HG02973 (cell line): ENCODE measurements around the gene ACOT12.
"Not testable (repeated sequence)": the region's sequence is repeated elsewhere in the genome, so short reads cannot be mapped to it uniquely, and the experiment has no call there.

Experiments used
- ATAC-seq: cut with Tn5 transposase; IDR thresholded peaks from one replicate; pipeline ENCODE4 v1.9.1; 2021; ENCODE audit warnings: moderate library complexity; ENCODE audit not compliant: unreplicated experiment

The ACOT12 gene

GRCh38 chr5:81345411-81346003 lies 48.4 kb downstream of the ACOT12 start:
- ATAC-seq = no peak

- no peak for ATAC-seq
Observed at GRCh38 chr5:81344736-81345135, 49.2 kb downstream of the ACOT12 start.

GRCh38 chr5:81338213-81338612 lies 55.7 kb downstream of the ACOT12 start:
- ATAC-seq = not testable (repeated sequence)

- ATAC-seq = no peak
Observed at GRCh38 chr5:81337803-81338202, 56.1 kb downstream of the ACOT12 start.

GRCh38 chr5:81336556-81336955 lies 57.4 kb downstream of the ACOT12 start:
- no peak for ATAC-seq

GRCh38 chr5:81335946-81336345 lies 58.0 kb downstream of the ACOT12 start:
- no peak for ATAC-seq

- ATAC-seq = no peak
Observed at GRCh38 chr5:81334304-81335061, 59.5 kb downstream of the ACOT12 start.

- ATAC-seq = no peak
Observed at GRCh38 chr5:81326554-81326953, 67.4 kb downstream of the ACOT12 start.

GRCh38 chr5:81317536-81317935 lies 76.4 kb downstream of the ACOT12 start:
- no peak for ATAC-seq

- no peak for ATAC-seq
Observed at GRCh38 chr5:81316571-81316970, 77.4 kb downstream of the ACOT12 start.

- ATAC-seq = no peak
Observed at GRCh38 chr5:81315830-81316229, 78.1 kb downstream of the ACOT12 start.

- no peak for ATAC-seq
Observed at GRCh38 chr5:81315336-81315735, 78.6 kb downstream of the ACOT12 start.

- ATAC-seq = no peak
Observed at GRCh38 chr5:81314581-81314980, 79.4 kb downstream of the ACOT12 start.

- ATAC-seq = no peak
Observed at GRCh38 chr5:81313686-81314085, 80.2 kb downstream of the ACOT12 start.

- no peak for ATAC-seq
Observed at GRCh38 chr5:81313278-81313677, 80.7 kb downstream of the ACOT12 start.

GRCh38 chr5:81310402-81311063 lies 83.4 kb downstream of the ACOT12 start:
- ATAC-seq = no peak

GRCh38 chr5:81308836-81309235 lies 85.1 kb downstream of the ACOT12 start:
- ATAC-seq = no peak

- no peak for ATAC-seq
Observed at GRCh38 chr5:81305785-81306184, 88.1 kb downstream of the ACOT12 start.

GRCh38 chr5:81303563-81303962 lies 90.4 kb downstream of the ACOT12 start:
- no peak for ATAC-seq

GRCh38 chr5:81302596-81302995 lies 91.3 kb downstream of the ACOT12 start:
- ATAC-seq = no peak

- ATAC-seq = peak; percentile 98
Observed at GRCh38 chr5:81301271-81302015, 92.5 kb downstream of the ACOT12 start, which contains the start of gene ZCCHC9. TSS of gene ZCCHC9 (plus strand) at chr5:81301587. CDS start at chr5:81304758, 3,171 bp downstream.
